IMR-90 (cell line): ENCODE data around the gene CDK6. TPM values are rescaled to one million over a fixed set of nuclear protein-coding genes. Genes with fewer than 3 reads are reported as not detected.
A peak's percentile ranks its signal among the peaks of the same experiment; 100 is the strongest.

Experiments used
- ATAC-seq: fragments of 200-7000 bp; cut with Tn5 transposase; 2 replicates; pipeline ENCODE4 v1.9.1; 2020; ENCODE audit warnings: low read depth, mild to moderate bottlenecking, moderate library complexity
- BruUV-seq: library from RNA; stranded (reverse); fragments of 400-500 nt; replicated peaks from 2 replicates; lab custom pipeline; 2021; lab: Mats Ljungman, UMichigan
- CTCF ChIA-PET: fragments of 300-600 bp; formaldehyde crosslinking; extraction: SDS; loops from one replicate; lab custom pipeline; 2021; ENCODE audit warnings: antibody characterized with exemption; lab: Yijun Ruan, JAX
- POLR2A ChIA-PET: fragments of 300-600 bp; sonication (Branson Sonifier 250); formaldehyde crosslinking; loops from one replicate; lab custom pipeline; 2022; ENCODE audit warnings: antibody characterized with exemption; ENCODE audit not compliant: unreplicated experiment; lab: Charles Lee
- DNase-seq: peaks from one replicate; pipeline ENCODE4 v3.0.0; 2013
- H2AFZ ChIP-seq: replicated peaks from 2 replicates; pipeline ENCODE3; 2013; ENCODE audit warnings: low read length, mild to moderate bottlenecking; ENCODE audit not compliant: poor library complexity
- H2AK5ac ChIP-seq: 2 replicates; pipeline ENCODE4 v1.6.1; 2013; ENCODE audit warnings: low read depth, low read length, inconsistent platforms
- H2AK9ac ChIP-seq: replicated peaks from 2 replicates; pipeline ENCODE3; 2013; ENCODE audit warnings: mild to moderate bottlenecking, low read depth, low read length, moderate library complexity; ENCODE audit not compliant: poor library complexity
- H2BK120ac ChIP-seq: 2 replicates; pipeline ENCODE4 v1.6.1; 2013; ENCODE audit warnings: low read depth, low read length, inconsistent platforms
- H2BK15ac ChIP-seq: 3 replicates; pipeline ENCODE4 v1.6.1; 2013; ENCODE audit warnings: low read depth, low read length, inconsistent platforms
- H2BK20ac ChIP-seq: 2 replicates; pipeline ENCODE4 v1.6.1; 2013; ENCODE audit warnings: low read depth, mild to moderate bottlenecking, inconsistent platforms, low read length, moderate library complexity
- H2BK5ac ChIP-seq: 2 replicates; pipeline ENCODE4 v1.6.1; 2013; ENCODE audit warnings: mild to moderate bottlenecking, low read depth, low read length, inconsistent platforms; ENCODE audit not compliant: poor library complexity, severe bottlenecking
- H3K14ac ChIP-seq: replicated peaks from 2 replicates; pipeline ENCODE4 v1.6.1; 2013; ENCODE audit warnings: low read depth, low read length, inconsistent platforms
- H3K18ac ChIP-seq: 2 replicates; pipeline ENCODE4 v1.6.1; 2013; ENCODE audit warnings: low read depth, low read length, control low read depth
- H3K23ac ChIP-seq: 2 replicates; pipeline ENCODE4 v1.6.1; 2013; ENCODE audit warnings: low read depth, low read length, inconsistent platforms
- H3K27ac ChIP-seq: 2 replicates; pipeline ENCODE4 v1.5.1; 2013; ENCODE audit warnings: mild to moderate bottlenecking, control low read depth, low read length; ENCODE audit not compliant: insufficient read depth
- H3K27me3 ChIP-seq: 2 replicates; pipeline ENCODE4 v1.6.1; 2013; ENCODE audit warnings: low read length; ENCODE audit not compliant: control insufficient read depth, insufficient read depth
- H3K36me3 ChIP-seq: 2 replicates; pipeline ENCODE4 v1.6.1; 2013; ENCODE audit warnings: low read length, mixed read lengths; ENCODE audit not compliant: control insufficient read depth, insufficient read depth
- H3K4ac ChIP-seq: 2 replicates; pipeline ENCODE4 v1.6.1; 2013; ENCODE audit warnings: low read depth, low read length, inconsistent platforms
- H3K4me1 ChIP-seq: 2 replicates; pipeline ENCODE4 v1.6.1; 2013; ENCODE audit warnings: low read length, mixed read lengths; ENCODE audit not compliant: control insufficient read depth, insufficient read depth
- H3K4me2 ChIP-seq: 2 replicates; pipeline ENCODE4 v1.6.1; 2013; ENCODE audit warnings: low read depth, mild to moderate bottlenecking, control low read depth, low read length, moderate library complexity
- H3K4me3 ChIP-seq: 2 replicates; pipeline ENCODE4 v1.5.1; 2013; ENCODE audit warnings: low read depth, mild to moderate bottlenecking, control low read depth, low read length, moderate library complexity; ENCODE audit not compliant: insufficient read depth
- H3K56ac ChIP-seq: 2 replicates; pipeline ENCODE4 v1.6.1; 2013; ENCODE audit warnings: low read length, inconsistent platforms; ENCODE audit not compliant: insufficient read depth; ENCODE audit errors: extremely low read depth
- H3K79me1 ChIP-seq, 2 experiments: 2 replicates each; pipeline ENCODE4 v1.6.1; 2013; ENCODE audit warnings: low read length in 2 of 2, inconsistent platforms in 1 of 2, low read depth in 1 of 2
- H3K9ac ChIP-seq: 2 replicates; pipeline ENCODE4 v1.6.1; 2013; ENCODE audit warnings: low read depth, low read length, control low read depth
- H3K9me1 ChIP-seq: 2 replicates; pipeline ENCODE4 v1.6.1; 2013; ENCODE audit warnings: low read length, inconsistent platforms; ENCODE audit not compliant: insufficient read depth
- H3K9me3 ChIP-seq: 2 replicates; pipeline ENCODE4 v1.6.1; 2013; ENCODE audit warnings: low read length; ENCODE audit not compliant: control insufficient read depth, insufficient read depth
- H4K20me1 ChIP-seq: 2 replicates; pipeline ENCODE4 v1.6.1; 2013; ENCODE audit warnings: low read length, inconsistent platforms; ENCODE audit not compliant: insufficient read depth
- H4K5ac ChIP-seq: 2 replicates; pipeline ENCODE4 v1.6.1; 2013; ENCODE audit warnings: mild to moderate bottlenecking, low read depth, low read length, control low read depth
- H4K8ac ChIP-seq, 2 experiments: 2 replicates each; pipeline ENCODE4 v1.6.1; 2013; ENCODE audit warnings: low read depth in 2 of 2, low read length in 2 of 2, control low read depth in 1 of 2, inconsistent platforms in 1 of 2
- H4K91ac ChIP-seq: 2 replicates; pipeline ENCODE4 v1.6.1; 2013; ENCODE audit warnings: low read depth, low read length, inconsistent platforms; ENCODE audit not compliant: insufficient read depth
- BHLHE40 ChIP-seq: fragments of 150-350 bp; IDR thresholded peaks from 2 replicates; pipeline ENCODE4 v1.6.1; 2016; ENCODE audit warnings: mild to moderate bottlenecking, low read depth, low read length
- CHD1 ChIP-seq: IDR thresholded peaks from 2 replicates; pipeline ENCODE4 v1.6.1; 2012; ENCODE audit warnings: low read depth, low read length, improper control_type of control experiment
- FOS ChIP-seq: fragments of 150-350 bp; IDR thresholded peaks from 2 replicates; pipeline ENCODE4 v1.6.1; 2016; ENCODE audit warnings: low read depth, low read length
- MAFK ChIP-seq: IDR thresholded peaks from 2 replicates; pipeline ENCODE4 v1.6.1; 2012; ENCODE audit warnings: low read depth, low read length, improper control_type of control experiment
- MXI1 ChIP-seq: IDR thresholded peaks from 2 replicates; pipeline ENCODE4 v1.6.1; 2012; ENCODE audit warnings: low read depth, mild to moderate bottlenecking, low read length, moderate library complexity, borderline replicate concordance
- RAD21 ChIP-seq: IDR thresholded peaks from 2 replicates; pipeline ENCODE4 v1.6.1; 2012; ENCODE audit warnings: low read length, improper control_type of control experiment
- RCOR1 ChIP-seq: IDR thresholded peaks from 2 replicates; pipeline ENCODE4 v1.6.1; 2012; ENCODE audit warnings: mild to moderate bottlenecking, low read length, improper control_type of control experiment; ENCODE audit not compliant: insufficient replicate concordance
- WGBS, 2 experiments: methylation state at CpG; one replicate each; pipeline versions ENCODE4 v1.1.5 to v1.1.7; 2013; ENCODE audit warnings: missing lambda C conversion rate in 2 of 2; ENCODE audit not compliant: insufficient read length in 1 of 2; ENCODE audit errors: extremely low coverage in 2 of 2; 5-methylcytosine and 5-hydroxymethylcytosine counted together
- dilution Hi-C: fragments of 300-500 bp; cut with HindIII; formaldehyde crosslinking; loops from one replicate; pipeline ENCODE4 v1.14.3; 2018; ENCODE audit warnings: low sequenced_read_pairs; ENCODE audit not compliant: unreplicated experiment
- in situ Hi-C: fragments of 300-500 bp; cut with MboI; formaldehyde crosslinking; loops from 3 replicates; pipeline ENCODE4 v1.14.3; 2019; ENCODE audit warnings: low sequenced_read_pairs, inconsistent platforms, mixed read lengths
- intact Hi-C: fragments of 100-400 bp; cut with micrococcal nuclease; formaldehyde crosslinking; loops from 2 replicates; pipeline ENCODE4 v1.10.0; 2022
- polyA plus RNA-seq, 3 experiments: library from polyadenylated mRNA; depleted of rRNA; stranded (reverse); fragments of >200 nt; gene quantifications; 2 replicates each; pipeline ENCODE4 v1.2.3, GENCODE V29; 2012; ENCODE audit warnings: low replicate concordance in 1 of 3
- total RNA-seq: library from RNA; depleted of rRNA; stranded (reverse); fragments of >200 nt; gene quantifications from 2 replicates; pipeline ENCODE4 v1.2.3, GENCODE V29; 2012

The CDK6 gene
- total and polyA plus RNA-seq, 2 of the 4 experiments (the other 2 are of a cell fraction): 21.5 to 195 TPM

GRCh38 chr7:92706563-92706962 is 129.8 kb downstream of the CDK6 start:
- intact Hi-C loops (no loop called here), in situ Hi-C loops (no loop called here), dilution Hi-C loops (no loop called here)
- BruUV-seq: no TSS peak
- H3K14ac ChIP-seq: no peak overlapping the region
- peaks cover 15% of the 10 kb centered on the region for H3K9me1 ChIP-seq
- no peak overlapping the region for H2BK15ac ChIP-seq
- H2AK5ac ChIP-seq: no peak overlapping the region
- no peak overlapping the region for H3K9ac ChIP-seq
- no peak overlapping the region for H3K18ac ChIP-seq
- no peak overlapping the region for H4K91ac ChIP-seq
- no peak overlapping the region for H2BK5ac ChIP-seq
- 0 out of 2 replicates have a peak overlapping the region, but pooled peaks have one; percentile 8 for H3K23ac ChIP-seq
- H3K4me2 ChIP-seq: no peak overlapping the region
- H2AK9ac ChIP-seq: no peak overlapping the region
- peaks cover 8% of the 10 kb centered on the region for H3K36me3 ChIP-seq
- peaks cover 40 to 53% of the 10 kb centered on the region in 2 experiments for H3K79me1 ChIP-seq
- H3K56ac ChIP-seq: no peak overlapping the region
- no peak overlapping the region for H2BK20ac ChIP-seq
- H2AFZ ChIP-seq: no peak overlapping the region
- H3K27me3 ChIP-seq: no peaks in the 10 kb centered on the region
- H4K5ac ChIP-seq: 0 out of 2 replicates have a peak overlapping the region, but pooled peaks have one; percentile 64
- H4K20me1 ChIP-seq: peaks cover 4% of the 10 kb centered on the region; the same call in 1 of the 2 replicates
- no peak for DNase-seq
- H3K4ac ChIP-seq: no peak overlapping the region
- H3K4me1 ChIP-seq: peaks cover 7% of the 10 kb centered on the region
- no peak for TF ChIP-seq RAD21
- no peak for TF ChIP-seq MXI1
- no peak for TF ChIP-seq BHLHE40
- no peak for TF ChIP-seq RCOR1
- TF ChIP-seq MAFK: no peak
- TF ChIP-seq CHD1: no peak
- TF ChIP-seq FOS: no peak
- peak overlapping the region in 1 of 2 experiments; percentile 19; a peak in 1 of 4 replicates for H4K8ac ChIP-seq
- H3K27ac ChIP-seq: no peak overlapping the region
- H3K4me3 ChIP-seq: no peak overlapping the region
- peaks cover 4% of the 10 kb centered on the region; the same call in 1 of the 2 replicates for H3K9me3 ChIP-seq
- no CpG with 5 or more reads among the region's 2 CpGs for WGBS, 2 experiments
- CTCF ChIA-PET: interaction anchor here (1.5 kb wide), 1 partner anchor 12 kb away, joined by 5 read pairs; no protein-coding TSS in a partner anchor
- POLR2A ChIA-PET: no interaction called here
- no peak overlapping the region for H2BK120ac ChIP-seq
- ATAC-seq: no peak
